GM20431 (cell line): ENCODE results near the gene UGGT1.

Experiments
- in situ Hi-C: fragments of 300-500 bp; cut with MseI, MboI; formaldehyde crosslinking; loops from one replicate; pipeline ENCODE4 v1.15.0; 2020; ENCODE audit warnings: low sequenced_read_pairs; ENCODE audit not compliant: unreplicated experiment

Gene UGGT1

GRCh38 chr2:128108166-128108565 lies 17.2 kb downstream of the UGGT1 start:
- in situ Hi-C loops: no loop called here

- in situ Hi-C loops: no loop called here
Measured at GRCh38 chr2:128109243-128109642, 18.2 kb downstream of the UGGT1 start.

GRCh38 chr2:128115921-128116623 lies 25.1 kb downstream of the UGGT1 start:
- in situ Hi-C loops: no loop called here

- in situ Hi-C loops: no loop called here
Measured at GRCh38 chr2:128134573-128134972, 43.6 kb downstream of the UGGT1 start.

GRCh38 chr2:128137094-128137616 lies 46.2 kb downstream of the UGGT1 start:
- in situ Hi-C loops: no loop called here

GRCh38 chr2:128139624-128140023 lies 48.6 kb downstream of the UGGT1 start:
- in situ Hi-C loops: no loop called here

- in situ Hi-C loops: no loop called here
Measured at GRCh38 chr2:128145651-128146050, 54.7 kb downstream of the UGGT1 start.

GRCh38 chr2:128153786-128154185 lies 62.8 kb downstream of the UGGT1 start:
- in situ Hi-C loops: no loop called here

GRCh38 chr2:128154225-128154624 lies 63.2 kb downstream of the UGGT1 start:
- in situ Hi-C loops: no loop called here

GRCh38 chr2:128155970-128156369 lies 65.0 kb downstream of the UGGT1 start:
- in situ Hi-C loops: no loop called here

- in situ Hi-C loops: no loop called here
Measured at GRCh38 chr2:128156812-128157211, 65.8 kb downstream of the UGGT1 start.

- in situ Hi-C loops: no loop called here
Measured at GRCh38 chr2:128157644-128158043, 66.6 kb downstream of the UGGT1 start.

GRCh38 chr2:128158176-128158575 lies 67.2 kb downstream of the UGGT1 start:
- in situ Hi-C loops: no loop called here

- in situ Hi-C loops: no loop called here
Measured at GRCh38 chr2:128159437-128159836, 68.4 kb downstream of the UGGT1 start.

- in situ Hi-C loops: no loop called here
Measured at GRCh38 chr2:128160616-128161275, 69.7 kb downstream of the UGGT1 start.

GRCh38 chr2:128162266-128162665 lies 71.3 kb downstream of the UGGT1 start:
- in situ Hi-C loops: no loop called here

GRCh38 chr2:128164311-128164710 lies 73.3 kb downstream of the UGGT1 start:
- in situ Hi-C loops: no loop called here

- in situ Hi-C loops: no loop called here
Measured at GRCh38 chr2:128166746-128167353, 75.8 kb downstream of the UGGT1 start.

- in situ Hi-C loops: no loop called here
Measured at GRCh38 chr2:128169094-128169493, 78.1 kb downstream of the UGGT1 start.

GRCh38 chr2:128169497-128169896 lies 78.5 kb downstream of the UGGT1 start:
- in situ Hi-C loops: no loop called here
